Measurements from ENCODE around the gene RPL36.

RPL36 gene

DNA sequence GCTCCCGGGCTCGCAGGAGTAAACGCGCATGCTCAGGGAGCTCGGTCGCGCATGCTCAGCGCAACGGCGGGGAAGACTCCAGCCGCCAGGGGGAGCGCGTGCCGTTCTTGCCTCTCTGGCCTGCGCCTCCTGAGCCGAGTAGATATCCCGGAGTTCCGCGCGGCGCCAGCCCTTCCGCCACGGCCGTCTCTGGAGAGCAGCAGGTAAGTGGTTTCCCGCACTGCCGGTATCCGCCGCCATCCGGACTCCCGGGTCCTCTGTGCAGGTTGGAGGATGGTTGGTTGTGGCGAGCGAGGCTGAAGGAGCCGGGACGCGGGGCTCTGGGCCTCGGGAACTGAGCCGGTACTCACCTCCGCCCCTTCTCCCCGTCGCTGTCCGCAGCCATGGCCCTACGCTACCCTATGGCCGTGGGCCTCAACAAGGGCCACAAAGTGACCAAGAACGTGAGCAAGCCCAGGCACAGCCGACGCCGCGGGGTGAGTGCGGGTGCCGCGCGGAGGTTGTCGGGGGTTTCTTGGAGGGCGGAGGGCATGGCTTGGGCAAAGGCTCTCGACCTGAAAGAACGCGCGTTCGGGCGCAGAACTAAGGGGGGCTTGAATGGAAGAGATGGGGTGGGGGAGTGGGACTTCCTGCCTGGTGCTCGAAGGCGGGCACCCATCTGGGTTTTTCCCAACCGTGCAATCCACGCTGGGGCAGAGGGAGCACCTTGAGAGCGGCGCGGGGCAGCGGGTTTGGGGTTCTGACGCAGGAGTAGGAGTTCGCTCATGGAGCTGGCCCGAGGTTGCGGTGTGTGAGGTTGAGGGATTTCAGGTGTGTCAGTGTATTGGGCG lies at the start of gene RPL36:
Gene RPL36 (plus strand): TSS at position 171 of the 830 bp plus-strand sequence. CDS start 213 bp downstream, at position 384.
- peak; percentile 98 to 99 for DNase-seq (ENCODE audit: low read depth in 2 of 2, low spot score in 1 of 2)

DNA sequence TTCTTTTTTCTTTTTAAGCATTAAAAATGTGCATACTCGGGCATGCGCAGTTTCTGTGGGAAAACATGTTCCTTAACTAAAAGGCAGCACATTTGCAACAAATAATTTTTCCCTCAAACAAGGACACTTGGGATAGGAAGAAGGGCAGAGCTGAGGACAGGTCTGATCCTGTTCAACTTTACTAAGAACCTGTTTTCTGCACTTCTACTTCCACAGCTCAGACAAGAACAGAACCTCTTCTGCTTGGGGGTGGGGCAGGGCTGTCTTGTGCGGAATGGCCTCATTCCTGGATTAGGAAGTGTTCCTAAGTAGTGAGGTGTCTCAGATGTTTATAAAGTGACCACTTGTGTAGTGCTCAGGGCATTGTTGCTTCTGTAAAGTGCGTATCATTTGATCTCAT lies 48.9 kb upstream of the RPL36 start:
- no peak for DNase-seq (ENCODE audit: low read depth in 2 of 2, low spot score in 1 of 2)

DNA sequence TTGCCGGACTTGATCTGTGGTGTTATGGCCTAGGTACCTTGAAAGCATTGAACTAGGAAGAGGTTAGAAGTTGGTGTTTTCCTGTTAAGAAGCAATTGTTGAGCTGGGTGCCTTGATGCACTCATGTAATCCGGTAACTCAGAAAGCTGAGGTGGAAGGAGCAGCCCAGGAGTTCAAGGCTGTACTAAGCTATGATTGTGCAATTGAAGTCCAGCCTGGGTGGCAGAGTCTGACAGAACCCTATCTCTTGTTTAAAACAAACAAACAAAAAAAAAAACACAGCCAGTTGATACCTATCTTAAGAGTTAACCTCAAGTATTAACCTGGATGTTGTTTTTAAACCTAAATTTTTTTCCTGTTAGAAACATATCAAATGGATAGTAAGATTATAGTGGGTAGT lies 47.9 kb upstream of the RPL36 start:
- no peak for DNase-seq (ENCODE audit: low read depth in 2 of 2, low spot score in 1 of 2)

DNA sequence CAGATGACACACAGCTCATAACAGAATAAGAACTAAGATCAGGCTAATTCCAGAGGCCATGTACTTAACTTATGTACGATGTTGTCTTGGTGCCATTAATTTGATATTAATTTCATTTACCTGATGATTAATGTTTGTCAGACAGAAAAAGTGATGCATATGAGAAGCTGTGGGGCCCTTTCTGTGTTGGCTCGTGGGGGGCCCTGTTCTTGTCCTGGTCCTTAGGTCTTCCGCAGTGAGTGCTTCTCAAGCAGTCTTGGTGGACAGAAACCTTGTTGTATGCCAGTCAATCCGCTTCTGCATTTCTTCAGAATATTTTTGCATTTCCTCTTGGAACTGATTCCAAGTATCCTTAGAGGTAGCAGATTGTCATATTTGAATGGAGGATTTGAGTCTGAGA lies 47.0 kb upstream of the RPL36 start:
- DNase-seq (ENCODE audit: low read depth in 2 of 2, low spot score in 1 of 2) = no peak

DNA sequence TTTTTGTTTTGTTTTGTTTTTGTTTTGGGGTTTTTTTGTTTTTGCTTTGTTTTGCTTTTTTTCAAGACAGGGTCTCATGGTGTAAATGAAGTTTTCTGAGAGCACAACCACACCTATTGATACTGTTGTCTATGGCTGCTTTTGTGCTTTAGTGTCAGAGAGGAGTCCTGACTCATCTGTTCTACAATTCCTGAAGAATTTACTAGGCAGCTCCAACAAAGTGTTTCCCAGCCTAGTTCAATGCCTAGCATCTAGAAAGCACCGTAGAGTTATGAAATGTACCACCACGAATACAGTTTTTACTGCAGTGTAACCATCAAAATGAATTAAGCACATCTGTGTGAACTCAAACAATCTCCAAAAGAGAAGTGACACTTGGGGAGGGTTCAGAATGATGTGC lies 46.1 kb upstream of the RPL36 start:
- no peak for DNase-seq (ENCODE audit: low read depth in 2 of 2, low spot score in 1 of 2)

DNA sequence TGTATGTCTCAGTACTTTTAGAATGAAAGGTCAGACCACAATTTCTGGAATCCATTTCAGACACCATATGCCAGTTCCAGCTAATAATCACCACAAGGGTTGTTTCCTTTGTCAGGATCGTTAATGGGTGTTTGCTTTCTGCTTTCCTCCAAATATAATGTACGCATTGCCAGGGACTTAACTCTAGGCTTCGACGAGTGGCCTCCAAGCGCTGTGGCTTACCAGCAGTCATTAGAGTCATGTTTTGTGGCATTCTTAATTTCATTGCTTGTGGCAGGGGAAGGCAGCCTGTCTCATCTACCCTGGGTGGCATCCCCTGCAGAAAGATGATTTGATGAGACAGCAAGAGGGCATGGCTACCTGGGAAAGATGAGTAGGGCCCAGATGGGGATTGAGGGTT lies 44.7 kb upstream of the RPL36 start:
- no peak for DNase-seq (ENCODE audit: low read depth in 2 of 2, low spot score in 1 of 2)

DNA sequence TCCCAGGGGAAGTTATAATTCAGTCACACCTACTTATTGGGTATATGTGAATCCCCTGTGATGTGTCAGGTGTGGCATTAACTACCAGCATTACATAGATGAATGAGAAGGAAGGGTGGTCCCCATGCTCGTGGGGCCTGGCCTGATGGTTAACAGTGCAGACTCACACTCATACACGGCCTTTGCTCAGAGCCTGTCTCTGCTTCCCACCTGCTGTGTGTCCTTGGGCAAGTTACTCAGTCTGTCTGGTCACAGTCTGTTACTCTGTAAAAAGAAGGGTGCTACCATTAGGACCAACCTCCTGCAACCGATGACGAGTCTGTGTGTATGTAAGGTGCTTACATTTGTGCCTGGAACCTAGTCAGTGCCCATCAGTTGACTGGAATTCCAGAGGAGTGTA lies 43.4 kb upstream of the RPL36 start:
- DNase-seq (ENCODE audit: low read depth in 2 of 2, low spot score in 1 of 2) = no peak

DNA sequence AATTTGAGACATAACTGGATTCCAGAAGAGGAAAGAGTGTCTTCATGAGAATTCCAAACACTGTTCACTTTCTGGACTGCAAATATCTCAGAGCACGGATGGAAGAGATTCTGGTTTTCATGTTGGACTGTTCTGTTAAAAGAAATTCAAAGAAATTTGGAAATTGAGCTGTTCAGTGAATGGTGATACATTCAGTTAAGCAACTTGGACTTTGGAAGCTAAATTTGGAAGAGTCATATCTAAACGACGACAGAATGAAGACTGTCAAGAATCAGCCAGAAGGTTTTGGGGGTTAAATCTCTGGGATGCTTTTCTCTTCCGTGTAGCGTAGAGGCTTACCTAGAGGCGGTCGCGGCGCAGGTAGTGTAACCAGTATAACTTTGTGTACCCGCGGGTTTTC lies 41.6 kb upstream of the RPL36 start:
- no peak for DNase-seq (ENCODE audit: low read depth in 2 of 2, low spot score in 1 of 2)

DNA sequence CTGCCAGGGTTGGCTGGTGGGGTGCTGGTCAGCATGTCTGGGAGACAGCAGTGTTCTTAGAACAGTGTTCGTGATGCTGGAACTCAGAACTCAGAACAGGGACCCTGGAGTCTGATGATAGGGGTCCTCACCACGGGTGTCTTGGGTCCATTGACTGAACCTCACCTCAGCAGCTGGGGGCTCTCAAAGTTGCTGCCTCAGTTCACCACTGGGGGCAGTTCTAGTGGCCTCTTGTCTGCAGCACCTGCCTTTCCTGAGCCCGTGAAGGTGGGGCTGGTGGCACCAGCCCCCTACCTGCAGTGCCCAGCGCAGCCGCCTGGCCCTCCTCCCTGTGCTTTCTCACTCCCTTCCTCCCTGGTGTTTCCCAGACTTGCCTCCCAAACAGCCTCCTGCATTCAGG lies 38.7 kb upstream of the RPL36 start:
- DNase-seq (ENCODE audit: low read depth in 2 of 2, low spot score in 1 of 2) = no peak

DNA sequence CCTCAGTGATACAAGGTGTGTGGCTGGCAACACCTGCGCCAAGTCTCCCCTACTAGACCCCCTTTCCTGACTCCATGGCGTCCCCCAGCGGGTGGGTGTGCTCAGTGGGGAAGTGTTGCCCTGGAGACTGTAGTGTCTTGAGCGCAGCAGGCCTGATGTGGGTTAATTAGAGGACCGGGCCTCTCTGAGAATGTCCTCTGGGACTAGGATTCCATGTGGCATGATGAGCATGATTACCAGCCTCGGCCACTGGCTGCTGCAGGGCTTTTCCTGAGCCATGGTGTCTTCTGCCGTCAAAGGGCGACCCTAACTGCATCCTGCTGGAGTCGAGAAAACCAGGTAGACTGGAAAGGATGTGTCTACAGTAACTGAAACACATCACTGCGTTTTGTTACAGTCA lies 37.8 kb upstream of the RPL36 start:
- DNase-seq (ENCODE audit: low read depth in 2 of 2, low spot score in 1 of 2) = no peak

DNA sequence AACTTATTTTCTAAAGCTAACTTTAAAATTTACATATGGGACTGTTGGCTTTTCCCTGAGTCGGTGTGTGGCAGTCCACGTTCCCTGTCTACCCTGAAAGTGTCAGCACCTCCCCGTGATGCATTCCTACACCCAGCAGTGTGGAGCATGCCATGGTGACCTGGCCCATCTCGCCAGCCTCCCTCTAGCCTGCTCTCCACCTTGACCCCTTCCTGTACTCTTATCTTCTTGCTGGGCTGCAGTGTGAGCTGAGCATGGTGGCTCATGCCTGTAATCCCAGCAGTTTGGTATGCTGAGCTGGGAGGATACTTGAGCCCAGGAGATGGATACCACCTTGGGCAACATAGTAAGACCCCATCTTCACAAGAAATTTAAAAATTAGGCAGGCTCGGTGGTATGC lies 35.2 kb upstream of the RPL36 start:
- DNase-seq (ENCODE audit: low read depth in 2 of 2, low spot score in 1 of 2) = no peak

DNA sequence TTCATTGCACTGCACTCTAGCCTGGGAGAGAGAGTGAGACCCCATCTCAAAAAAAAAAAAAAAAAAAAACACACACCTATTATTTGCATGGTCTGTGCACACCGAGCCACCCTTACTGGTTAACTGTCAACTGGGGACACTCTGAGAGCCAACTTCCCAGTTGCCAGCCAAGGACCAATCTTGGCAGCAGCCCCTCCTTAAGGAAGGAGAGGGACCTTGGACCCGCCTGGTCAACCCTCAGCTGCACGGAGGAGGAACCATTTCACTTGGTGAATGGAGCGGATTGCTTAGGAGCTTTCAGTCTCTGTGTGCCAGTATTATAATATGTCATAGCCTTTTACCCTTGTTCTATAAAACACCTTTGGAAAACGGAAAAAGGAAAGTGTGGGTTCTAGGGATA lies 34.7 kb upstream of the RPL36 start:
- DNase-seq (ENCODE audit: low read depth in 2 of 2, low spot score in 1 of 2) = no peak

DNA sequence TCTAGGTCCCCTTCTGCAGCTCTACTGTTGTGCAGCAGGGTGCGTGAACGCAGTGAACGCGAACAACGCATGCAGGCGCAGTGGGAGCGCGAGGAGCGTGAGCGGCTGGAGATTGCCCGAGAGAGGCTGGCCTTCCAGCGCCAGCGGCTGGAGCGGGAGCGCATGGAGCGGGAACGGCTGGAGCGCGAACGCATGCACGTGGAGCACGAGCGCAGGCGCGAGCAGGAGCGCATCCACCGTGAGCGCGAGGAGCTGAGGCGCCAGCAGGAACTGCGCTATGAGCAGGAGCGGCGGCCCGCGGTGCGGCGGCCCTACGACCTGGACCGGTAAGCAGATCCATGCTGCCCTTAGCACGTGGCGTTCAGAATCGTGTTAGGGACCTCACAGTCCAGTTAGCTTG lies 28.6 kb upstream of the RPL36 start:
- no peak for DNase-seq (ENCODE audit: low read depth in 2 of 2, low spot score in 1 of 2)

DNA sequence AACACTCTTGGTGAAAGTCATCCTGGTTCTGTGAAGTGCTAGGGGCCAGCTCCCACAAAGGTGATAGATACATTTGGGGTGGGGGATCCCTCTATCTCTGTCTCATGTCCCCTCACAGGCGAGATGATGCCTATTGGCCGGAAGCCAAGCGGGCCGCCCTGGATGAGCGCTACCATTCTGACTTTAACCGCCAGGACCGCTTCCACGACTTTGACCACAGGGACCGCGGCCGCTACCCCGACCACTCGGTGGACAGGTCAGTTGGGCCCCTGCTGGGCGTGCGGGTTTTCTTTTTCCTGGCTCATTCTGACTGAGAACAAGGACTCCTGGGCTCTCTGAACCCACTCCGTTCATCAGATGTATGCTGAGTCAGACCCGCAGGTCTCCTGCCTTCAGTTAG lies 26.2 kb upstream of the RPL36 start:
- no peak for DNase-seq (ENCODE audit: low read depth in 2 of 2, low spot score in 1 of 2)

DNA sequence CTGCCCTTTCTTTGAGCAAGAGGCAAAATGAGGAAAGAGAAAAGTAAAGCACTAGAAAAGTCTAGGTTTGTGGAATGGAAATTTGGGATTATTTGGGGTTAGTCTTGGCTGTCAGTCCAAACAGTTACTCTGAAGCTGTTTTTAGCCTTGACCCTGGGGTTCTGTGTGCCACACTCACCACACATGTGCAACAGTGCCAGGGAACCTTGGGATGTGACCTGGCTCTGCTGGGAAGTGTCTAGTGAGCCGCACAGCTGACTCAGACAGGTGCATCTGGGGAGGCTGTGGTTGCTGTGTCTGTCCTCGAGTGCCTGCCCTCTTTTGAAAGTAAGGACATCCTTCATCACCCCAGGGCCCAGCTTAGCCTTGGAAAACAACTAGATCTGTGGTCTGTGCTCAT lies 25.6 kb upstream of the RPL36 start:
- no peak for DNase-seq (ENCODE audit: low read depth in 2 of 2, low spot score in 1 of 2)

DNA sequence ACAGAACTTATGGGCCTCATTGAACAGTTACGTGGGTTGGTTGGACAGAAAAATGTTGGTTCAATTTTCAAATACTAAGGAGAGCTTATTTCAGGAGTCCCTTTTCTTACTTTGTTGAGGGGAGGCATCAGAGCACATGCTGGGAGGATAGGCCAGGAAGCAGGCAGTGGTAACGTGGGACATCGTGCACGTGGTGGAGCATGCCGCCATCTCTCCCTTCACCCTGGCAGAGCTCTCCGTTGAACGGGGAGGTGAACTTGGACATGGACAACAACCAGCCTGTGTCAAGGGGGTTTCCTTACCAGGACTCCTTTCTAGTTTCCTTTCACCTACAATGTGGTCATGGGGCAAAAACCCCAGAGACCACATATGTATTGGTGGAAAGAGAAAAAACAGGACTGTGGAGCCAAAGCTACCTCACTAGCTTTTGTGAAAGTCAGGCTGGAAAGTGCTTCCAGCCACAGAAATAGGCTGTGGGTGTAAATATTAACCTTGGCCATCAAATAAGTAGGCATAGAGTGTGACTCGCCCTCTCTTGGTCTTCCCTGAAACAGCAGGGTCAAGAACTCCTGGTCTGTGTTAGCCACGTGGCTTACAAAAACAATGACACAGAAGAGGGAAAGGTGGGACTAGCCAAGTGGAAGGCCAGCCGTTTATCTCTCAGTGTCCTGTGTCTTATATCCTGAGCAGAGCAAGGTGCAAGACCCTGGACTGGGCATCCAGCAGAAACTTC lies 24.1 kb upstream of the RPL36 start:
- no peak for DNase-seq (ENCODE audit: low read depth in 2 of 2, low spot score in 1 of 2)

DNA sequence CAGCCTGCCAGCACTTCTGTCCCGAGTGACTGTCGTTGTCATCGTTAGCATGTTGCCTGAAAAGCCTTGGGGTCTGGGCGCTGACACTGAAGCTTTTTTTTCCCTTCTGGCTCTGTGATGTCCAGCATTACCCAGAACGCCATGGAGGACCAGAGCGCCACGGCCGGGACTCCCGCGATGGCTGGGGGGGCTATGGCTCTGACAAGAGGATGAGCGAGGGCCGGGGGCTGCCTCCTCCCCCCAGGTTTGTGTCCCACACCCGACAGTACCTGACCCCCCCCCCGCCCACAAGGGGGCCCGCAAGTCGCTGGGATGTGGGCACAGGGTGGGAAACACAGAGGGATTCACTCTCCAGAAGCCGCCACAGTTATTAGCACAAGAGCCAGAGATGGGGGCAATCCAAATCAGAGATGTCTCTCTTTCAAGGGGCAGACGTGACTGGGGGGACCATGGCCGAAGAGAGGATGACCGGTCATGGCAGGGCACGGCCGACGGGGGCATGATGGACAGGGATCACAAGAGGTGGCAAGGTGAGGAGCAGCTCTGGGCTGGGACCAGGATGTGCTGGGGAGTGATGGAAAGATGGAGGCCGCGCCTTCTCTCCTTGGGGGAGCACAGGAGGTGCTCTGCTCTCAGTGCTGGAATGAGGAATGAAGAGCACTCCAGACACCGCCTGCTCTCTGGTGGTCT lies 23.0 kb upstream of the RPL36 start:
- no peak for DNase-seq (ENCODE audit: low read depth in 2 of 2, low spot score in 1 of 2)

DNA sequence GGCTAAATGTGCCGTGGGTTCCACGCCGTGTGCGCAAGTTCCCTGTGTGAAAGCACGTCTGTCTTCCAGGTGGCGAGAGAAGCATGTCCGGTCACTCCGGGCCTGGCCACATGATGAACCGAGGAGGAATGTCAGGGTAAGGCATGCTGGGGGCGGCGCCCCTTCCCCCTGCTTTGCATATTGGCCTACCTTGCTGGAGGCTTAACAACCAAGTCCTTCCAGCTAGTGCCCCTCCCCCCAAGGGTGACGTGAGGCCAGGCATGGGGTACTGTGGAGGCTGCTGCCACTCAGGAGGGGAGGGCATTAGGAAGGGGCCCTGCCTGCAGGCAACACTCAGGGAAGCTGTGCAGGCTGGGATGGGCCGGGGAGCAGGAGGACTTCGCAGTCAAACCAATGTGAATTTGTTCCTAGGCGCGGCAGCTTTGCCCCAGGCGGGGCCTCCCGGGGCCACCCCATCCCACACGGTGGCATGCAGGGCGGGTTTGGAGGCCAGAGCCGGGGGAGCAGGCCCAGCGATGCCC lies 22.3 kb upstream of the RPL36 start:
- DNase-seq (ENCODE audit: low read depth in 2 of 2, low spot score in 1 of 2) = no peak

DNA sequence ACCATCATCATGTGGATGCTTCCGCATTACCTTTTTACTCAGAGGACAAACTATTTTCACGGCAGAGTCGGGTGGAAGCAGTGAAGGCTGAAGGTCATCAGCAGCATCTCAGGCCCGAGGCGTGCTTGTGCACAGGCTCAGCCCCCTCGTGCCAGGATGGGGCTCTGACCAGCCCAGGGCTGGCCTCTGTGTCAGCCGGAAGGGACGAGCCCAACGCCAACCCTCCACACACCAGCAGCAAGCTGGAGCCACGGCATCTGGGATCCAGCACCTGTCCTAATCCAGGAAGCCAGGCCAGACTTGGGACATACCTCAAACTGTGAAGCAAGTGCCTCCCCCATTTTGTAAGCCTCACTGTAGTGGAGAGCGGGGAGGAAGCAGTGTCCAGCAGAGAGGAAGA lies 20.9 kb upstream of the RPL36 start:
- no peak for DNase-seq (ENCODE audit: low read depth in 2 of 2, low spot score in 1 of 2)

DNA sequence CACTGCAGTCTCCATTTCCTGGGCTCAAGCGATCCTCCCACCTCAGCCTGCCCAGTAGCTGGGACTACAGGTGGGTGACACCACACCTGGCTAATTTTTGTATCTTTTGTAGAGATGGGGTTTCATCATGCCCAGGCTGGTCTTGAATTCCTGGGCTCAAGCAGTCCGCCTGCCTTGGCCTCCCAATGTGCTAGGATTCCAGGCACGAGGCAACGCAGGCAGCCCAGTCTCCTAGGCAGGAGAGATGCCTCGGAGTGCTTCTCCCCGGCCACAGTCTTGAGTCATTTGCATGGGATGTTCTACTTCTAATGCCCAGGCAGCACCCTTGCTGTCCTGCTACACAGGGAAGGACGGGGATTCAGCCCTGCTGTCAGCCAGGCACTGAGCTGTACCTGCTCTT lies 18.5 kb upstream of the RPL36 start:
- no peak for DNase-seq (ENCODE audit: low read depth in 2 of 2, low spot score in 1 of 2)

DNA sequence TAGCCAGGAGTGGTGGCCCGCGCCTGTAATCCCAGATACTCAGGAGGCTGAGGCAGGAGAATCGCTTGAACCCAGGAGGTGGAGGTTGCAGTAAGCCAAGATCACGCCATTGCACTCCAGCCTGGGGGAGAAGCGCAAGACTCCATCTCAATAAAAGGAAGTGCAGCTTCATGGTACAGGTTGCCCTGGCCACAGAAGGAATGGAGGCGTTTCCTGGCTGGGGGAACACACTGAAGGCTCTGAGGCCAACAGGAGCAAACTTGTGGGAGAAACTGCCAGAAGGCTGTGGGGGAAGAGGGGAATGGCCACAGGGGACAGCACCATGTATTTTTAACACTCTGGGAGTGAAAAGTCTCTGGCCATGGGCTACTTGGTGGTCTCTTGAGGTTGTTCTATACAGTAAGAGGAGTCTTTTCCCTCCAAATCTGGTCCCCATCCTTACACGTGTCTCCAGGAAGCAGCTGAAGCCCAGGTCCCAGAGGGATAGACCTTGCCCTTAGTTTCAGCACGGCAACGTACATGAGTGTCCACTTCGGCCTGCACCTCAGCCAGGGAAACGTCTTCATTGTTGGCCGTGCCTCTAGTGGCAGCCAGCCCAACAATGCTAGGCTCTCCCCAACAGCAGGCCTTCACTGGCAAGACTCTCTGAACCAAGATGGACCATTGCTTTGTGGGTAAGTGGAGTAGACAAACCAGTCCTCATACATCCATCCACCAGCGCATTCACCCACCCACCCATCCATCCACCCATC lies 17.2 kb upstream of the RPL36 start:
- no peak for DNase-seq (ENCODE audit: low read depth in 2 of 2, low spot score in 1 of 2)
